Ishikawa (cell line): ENCODE measurements around the gene NAV2.

Experiments used
- CEBPB ChIP-seq: IDR thresholded peaks from 2 replicates; pipeline ENCODE4 v1.6.1; 2012
- CREB1 ChIP-seq: IDR thresholded peaks from 2 replicates; pipeline ENCODE4 v1.6.1; 2012; ENCODE audit warnings: low read depth
- EGR1 ChIP-seq: IDR thresholded peaks from 2 replicates; pipeline ENCODE4 v1.6.1; 2012
- EP300 ChIP-seq: IDR thresholded peaks from 2 replicates; pipeline ENCODE4 v1.6.1; 2012; ENCODE audit warnings: borderline replicate concordance
- FOXM1 ChIP-seq: IDR thresholded peaks from 2 replicates; pipeline ENCODE4 v1.6.1; 2012; ENCODE audit warnings: low read depth, borderline replicate concordance
- NFIC ChIP-seq: IDR thresholded peaks from 2 replicates; pipeline ENCODE4 v1.6.1; 2012
- RAD21 ChIP-seq: IDR thresholded peaks from 2 replicates; pipeline ENCODE4 v1.6.1; 2012; ENCODE audit warnings: low read depth
- TAF1 ChIP-seq: IDR thresholded peaks from 2 replicates; pipeline ENCODE4 v1.6.1; 2012; ENCODE audit warnings: low read depth, mild to moderate bottlenecking
- TCF12 ChIP-seq: IDR thresholded peaks from 2 replicates; pipeline ENCODE4 v1.6.1; 2012; ENCODE audit warnings: low read depth
- TEAD4 ChIP-seq: IDR thresholded peaks from 2 replicates; pipeline ENCODE4 v1.6.1; 2012
- YY1 ChIP-seq: IDR thresholded peaks from 2 replicates; pipeline ENCODE4 v1.6.1; 2012; ENCODE audit warnings: low read depth
- ZBTB7A ChIP-seq: IDR thresholded peaks from 2 replicates; pipeline ENCODE4 v1.6.1; 2012; ENCODE audit warnings: low read depth
- TF ChIP-seq, protein P1 (sequence below): IDR thresholded peaks from 2 replicates; pipeline ENCODE4 v1.6.1; 2012
- TF ChIP-seq, protein P2 (sequence below): IDR thresholded peaks from 2 replicates; pipeline ENCODE4 v1.6.1; 2012
- TF ChIP-seq, protein P3 (sequence below): IDR thresholded peaks from 2 replicates; pipeline ENCODE4 v1.6.1; 2012; ENCODE audit warnings: low read depth, mild to moderate bottlenecking

Gene NAV2

DNA sequence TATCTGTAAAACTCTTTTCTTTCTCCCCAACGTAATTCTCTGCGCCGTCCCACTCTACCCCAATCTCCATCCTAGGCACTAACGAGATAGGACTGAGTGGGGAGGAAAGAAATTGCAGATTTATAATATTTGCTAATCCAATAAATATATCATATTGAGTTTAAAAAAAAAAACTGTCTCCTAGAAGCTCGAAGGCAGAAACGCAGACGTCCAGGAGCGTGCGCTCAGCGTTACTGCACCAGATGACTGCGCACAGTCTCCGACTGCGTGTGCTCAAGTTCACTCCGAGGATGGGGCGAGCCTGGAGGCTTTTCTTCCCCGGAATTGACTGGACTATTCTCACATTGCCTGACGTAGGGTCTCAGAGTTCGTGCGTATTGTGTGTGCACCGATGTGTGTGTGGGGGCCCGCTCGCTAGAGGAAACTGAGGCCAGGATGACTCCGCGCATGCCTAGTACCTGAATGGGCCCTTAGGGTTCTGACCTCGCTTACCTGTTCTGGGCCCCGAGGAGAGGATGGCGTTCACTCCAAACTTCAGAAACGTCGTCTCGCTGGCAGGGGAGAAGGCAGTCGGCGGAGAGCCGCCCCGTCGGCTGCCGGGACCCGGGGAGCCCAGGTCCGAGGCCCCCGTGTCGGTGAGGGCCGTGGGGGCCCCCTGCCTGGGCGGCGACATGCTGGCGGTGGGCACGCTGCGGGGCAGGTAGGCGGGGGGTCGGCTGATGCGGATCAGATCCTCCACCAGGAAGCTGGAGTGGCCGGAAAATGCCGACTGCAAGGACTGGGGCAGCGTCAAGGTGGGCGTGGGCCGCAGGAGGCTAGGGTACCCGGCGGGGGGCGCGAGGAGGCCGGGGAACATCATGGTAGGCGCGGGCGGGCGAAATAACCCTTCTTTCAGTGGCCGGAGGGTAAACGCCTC, 447.1 kb downstream of the NAV2 start:
- TF ChIP-seq RAD21 = no peak
- TF ChIP-seq TEAD4 = no peak

DNA sequence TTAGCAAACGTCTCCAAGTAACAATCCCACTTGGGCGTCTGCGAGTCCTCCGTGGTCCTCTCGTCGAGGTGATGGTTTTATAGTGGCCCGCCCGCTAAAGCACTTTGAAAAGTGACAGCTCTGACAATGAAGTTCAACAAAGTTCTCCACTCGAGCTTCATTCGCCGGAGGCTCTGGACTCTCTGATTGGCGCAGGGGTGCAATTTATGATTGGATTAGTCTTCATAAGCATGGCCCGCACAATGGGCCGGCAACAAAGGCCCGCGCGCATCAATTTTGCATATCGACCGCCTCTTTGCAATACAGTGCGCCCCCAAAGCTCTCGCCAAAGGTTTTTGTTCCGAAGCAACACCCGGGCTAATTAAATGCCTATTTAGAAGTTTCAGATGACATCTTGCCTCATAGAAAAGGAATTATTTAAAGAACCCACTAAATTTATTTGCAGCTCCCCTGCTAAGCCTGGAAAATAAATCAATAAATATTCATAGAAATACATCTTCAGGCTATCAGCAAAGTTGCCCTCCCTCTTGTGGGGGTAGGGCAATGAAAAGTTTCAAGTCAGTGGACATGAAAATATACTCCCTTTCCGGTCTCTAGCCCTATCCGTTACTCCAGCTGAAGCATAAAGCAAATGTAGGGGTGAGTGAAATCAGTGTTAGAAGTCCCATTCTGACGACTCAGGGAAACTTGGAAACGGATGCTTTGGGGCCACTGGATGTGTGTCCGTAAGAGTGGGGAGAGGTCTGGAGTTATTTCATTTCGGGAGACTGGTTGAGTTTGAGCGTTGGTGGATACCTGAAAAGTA, 448.0 kb downstream of the NAV2 start, which contains the start of gene DBX1:
Gene DBX1, minus strand, starts transcription at position 51 of the 805 bp plus-strand sequence. CDS start 151 bp downstream, outside the sequence.
- TF ChIP-seq TAF1 (no peak), CREB1 (no peak), FOXM1 (no peak), CEBPB (no peak), EGR1 (no peak), EP300 (no peak), TEAD4 (no peak), ZBTB7A (no peak), RAD21 (no peak), NFIC (no peak), YY1 (no peak), TCF12 (no peak)
- TF ChIP-seq, protein P1, sequence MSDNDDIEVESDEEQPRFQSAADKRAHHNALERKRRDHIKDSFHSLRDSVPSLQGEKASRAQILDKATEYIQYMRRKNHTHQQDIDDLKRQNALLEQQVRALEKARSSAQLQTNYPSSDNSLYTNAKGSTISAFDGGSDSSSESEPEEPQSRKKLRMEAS = no peak
- TF ChIP-seq, protein P2, sequence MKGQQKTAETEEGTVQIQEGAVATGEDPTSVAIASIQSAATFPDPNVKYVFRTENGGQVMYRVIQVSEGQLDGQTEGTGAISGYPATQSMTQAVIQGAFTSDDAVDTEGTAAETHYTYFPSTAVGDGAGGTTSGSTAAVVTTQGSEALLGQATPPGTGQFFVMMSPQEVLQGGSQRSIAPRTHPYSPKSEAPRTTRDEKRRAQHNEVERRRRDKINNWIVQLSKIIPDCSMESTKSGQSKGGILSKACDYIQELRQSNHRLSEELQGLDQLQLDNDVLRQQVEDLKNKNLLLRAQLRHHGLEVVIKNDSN = no peak
- TF ChIP-seq, protein P3, sequence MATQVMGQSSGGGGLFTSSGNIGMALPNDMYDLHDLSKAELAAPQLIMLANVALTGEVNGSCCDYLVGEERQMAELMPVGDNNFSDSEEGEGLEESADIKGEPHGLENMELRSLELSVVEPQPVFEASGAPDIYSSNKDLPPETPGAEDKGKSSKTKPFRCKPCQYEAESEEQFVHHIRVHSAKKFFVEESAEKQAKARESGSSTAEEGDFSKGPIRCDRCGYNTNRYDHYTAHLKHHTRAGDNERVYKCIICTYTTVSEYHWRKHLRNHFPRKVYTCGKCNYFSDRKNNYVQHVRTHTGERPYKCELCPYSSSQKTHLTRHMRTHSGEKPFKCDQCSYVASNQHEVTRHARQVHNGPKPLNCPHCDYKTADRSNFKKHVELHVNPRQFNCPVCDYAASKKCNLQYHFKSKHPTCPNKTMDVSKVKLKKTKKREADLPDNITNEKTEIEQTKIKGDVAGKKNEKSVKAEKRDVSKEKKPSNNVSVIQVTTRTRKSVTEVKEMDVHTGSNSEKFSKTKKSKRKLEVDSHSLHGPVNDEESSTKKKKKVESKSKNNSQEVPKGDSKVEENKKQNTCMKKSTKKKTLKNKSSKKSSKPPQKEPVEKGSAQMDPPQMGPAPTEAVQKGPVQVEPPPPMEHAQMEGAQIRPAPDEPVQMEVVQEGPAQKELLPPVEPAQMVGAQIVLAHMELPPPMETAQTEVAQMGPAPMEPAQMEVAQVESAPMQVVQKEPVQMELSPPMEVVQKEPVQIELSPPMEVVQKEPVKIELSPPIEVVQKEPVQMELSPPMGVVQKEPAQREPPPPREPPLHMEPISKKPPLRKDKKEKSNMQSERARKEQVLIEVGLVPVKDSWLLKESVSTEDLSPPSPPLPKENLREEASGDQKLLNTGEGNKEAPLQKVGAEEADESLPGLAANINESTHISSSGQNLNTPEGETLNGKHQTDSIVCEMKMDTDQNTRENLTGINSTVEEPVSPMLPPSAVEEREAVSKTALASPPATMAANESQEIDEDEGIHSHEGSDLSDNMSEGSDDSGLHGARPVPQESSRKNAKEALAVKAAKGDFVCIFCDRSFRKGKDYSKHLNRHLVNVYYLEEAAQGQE = no peak

DNA sequence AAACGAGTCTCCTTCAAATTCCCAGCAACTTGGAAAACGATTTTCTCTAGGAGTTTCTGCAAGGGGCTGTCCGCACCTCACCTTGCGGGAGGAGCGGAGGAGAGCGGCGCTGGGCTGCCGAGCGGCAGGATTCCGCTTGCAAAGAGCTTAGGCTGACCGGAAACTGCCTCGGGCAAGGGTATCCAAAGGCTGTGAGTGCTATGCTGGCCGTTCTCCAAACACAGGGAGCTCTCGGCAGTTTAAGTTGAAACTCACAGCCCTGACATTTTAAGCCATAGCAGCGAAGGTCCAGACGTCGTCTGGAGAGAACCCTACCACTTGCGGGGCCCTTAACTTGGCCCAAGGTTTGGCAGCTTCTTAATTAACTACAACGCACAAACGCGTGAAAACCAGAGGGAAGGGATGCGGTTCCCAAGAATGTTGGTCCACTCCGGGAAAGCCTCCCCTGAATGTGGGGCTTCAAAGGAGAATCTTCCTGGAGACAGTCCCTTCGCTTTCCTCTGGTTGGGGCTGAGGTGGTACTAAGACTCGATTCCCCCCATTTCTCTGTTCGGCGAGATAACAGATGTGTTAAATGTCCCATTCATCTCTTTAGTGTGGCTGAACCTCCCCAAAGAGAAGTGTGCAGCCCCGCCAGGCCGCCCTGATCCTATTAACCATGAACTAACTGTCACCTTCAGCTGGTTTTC, 448.7 kb downstream of the NAV2 start:
- no peak for TF ChIP-seq NFIC
- no peak for TF ChIP-seq CEBPB
- TF ChIP-seq TCF12 = no peak
- TF ChIP-seq, protein P2 = no peak
- no peak; the same call in 1 of the 2 replicates for TF ChIP-seq RAD21
- no peak for TF ChIP-seq ZBTB7A
- no peak for TF ChIP-seq CREB1
- TF ChIP-seq TAF1 = no peak
- TF ChIP-seq YY1 = no peak
- no peak for TF ChIP-seq TEAD4

DNA sequence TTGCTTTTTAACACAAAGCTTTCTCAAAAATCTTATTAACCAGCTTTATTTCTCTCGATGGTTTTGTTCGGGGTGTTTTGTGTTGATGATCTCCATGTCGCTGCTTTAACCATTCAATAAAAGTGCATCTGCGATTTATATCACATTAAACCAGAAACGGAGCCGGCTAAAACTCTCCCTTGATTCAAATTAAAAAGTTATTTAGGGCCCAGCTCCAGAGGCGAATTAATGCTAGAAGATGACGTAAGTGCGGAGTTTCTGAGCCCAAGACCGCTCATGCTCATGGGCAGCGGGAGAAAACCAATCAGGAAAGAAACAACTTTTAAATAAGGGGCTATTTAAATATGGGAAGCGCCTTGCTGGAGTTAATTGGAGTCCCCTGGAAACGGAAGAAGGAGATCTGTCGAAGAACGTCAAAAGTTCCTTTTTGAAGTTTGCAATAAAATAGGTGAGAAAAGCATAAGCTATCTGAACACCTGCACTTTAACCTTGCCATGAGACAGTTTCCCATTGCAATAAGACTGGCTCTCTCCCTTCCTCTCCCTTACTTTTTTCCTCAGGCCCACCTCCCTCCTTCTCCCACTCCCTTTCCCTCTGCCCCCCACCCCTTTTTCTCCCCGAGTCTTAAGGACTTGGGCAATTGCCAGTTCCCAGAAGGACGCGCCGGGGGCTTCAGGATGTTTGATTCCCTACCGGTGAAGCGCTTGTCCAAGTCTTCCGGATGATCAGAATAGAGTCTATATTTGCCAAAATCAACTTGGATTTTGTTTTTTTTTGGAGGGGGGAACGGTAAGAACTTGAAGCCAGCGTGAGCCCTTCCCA, 449.5 kb downstream of the NAV2 start:
- TF ChIP-seq TCF12 = no peak
- no peak for TF ChIP-seq FOXM1
- TF ChIP-seq NFIC = no peak
- TF ChIP-seq, protein P2 = no peak
- no peak for TF ChIP-seq CREB1
- TF ChIP-seq TAF1 = no peak
- no peak for TF ChIP-seq ZBTB7A
- no peak for TF ChIP-seq EP300
- TF ChIP-seq, protein P3 = no peak
